IMR-90 (cell line): ENCODE results near the gene NADSYN1. TPM values are rescaled to one million over a fixed set of nuclear protein-coding genes. Genes with fewer than 3 reads are reported as not detected.

Source experiments
- ATAC-seq: fragments of 200-7000 bp; cut with Tn5 transposase; 2 replicates; pipeline ENCODE4 v1.9.1; 2020; ENCODE audit warnings: low read depth, mild to moderate bottlenecking, moderate library complexity
- BruUV-seq: library from RNA; stranded (reverse); fragments of 400-500 nt; replicated peaks from 2 replicates; lab custom pipeline; 2021; lab: Mats Ljungman, UMichigan
- CTCF ChIA-PET: fragments of 300-600 bp; formaldehyde crosslinking; extraction: SDS; loops from one replicate; lab custom pipeline; 2021; ENCODE audit warnings: antibody characterized with exemption; lab: Yijun Ruan, JAX
- POLR2A ChIA-PET: fragments of 300-600 bp; sonication (Branson Sonifier 250); formaldehyde crosslinking; loops from one replicate; lab custom pipeline; 2022; ENCODE audit warnings: antibody characterized with exemption; ENCODE audit not compliant: unreplicated experiment; lab: Charles Lee
- DNase-seq: peaks from one replicate; pipeline ENCODE4 v3.0.0; 2013
- H2AFZ ChIP-seq: replicated peaks from 2 replicates; pipeline ENCODE3; 2013; ENCODE audit warnings: low read length, mild to moderate bottlenecking; ENCODE audit not compliant: poor library complexity
- H2AK5ac ChIP-seq: 2 replicates; pipeline ENCODE4 v1.6.1; 2013; ENCODE audit warnings: low read depth, low read length, inconsistent platforms
- H2AK9ac ChIP-seq: replicated peaks from 2 replicates; pipeline ENCODE3; 2013; ENCODE audit warnings: mild to moderate bottlenecking, low read depth, low read length, moderate library complexity; ENCODE audit not compliant: poor library complexity
- H2BK120ac ChIP-seq: 2 replicates; pipeline ENCODE4 v1.6.1; 2013; ENCODE audit warnings: low read depth, low read length, inconsistent platforms
- H2BK15ac ChIP-seq: 3 replicates; pipeline ENCODE4 v1.6.1; 2013; ENCODE audit warnings: low read depth, low read length, inconsistent platforms
- H2BK20ac ChIP-seq: 2 replicates; pipeline ENCODE4 v1.6.1; 2013; ENCODE audit warnings: low read depth, mild to moderate bottlenecking, inconsistent platforms, low read length, moderate library complexity
- H2BK5ac ChIP-seq: 2 replicates; pipeline ENCODE4 v1.6.1; 2013; ENCODE audit warnings: mild to moderate bottlenecking, low read depth, low read length, inconsistent platforms; ENCODE audit not compliant: poor library complexity, severe bottlenecking
- H3K14ac ChIP-seq: replicated peaks from 2 replicates; pipeline ENCODE4 v1.6.1; 2013; ENCODE audit warnings: low read depth, low read length, inconsistent platforms
- H3K18ac ChIP-seq: 2 replicates; pipeline ENCODE4 v1.6.1; 2013; ENCODE audit warnings: low read depth, low read length, control low read depth
- H3K23ac ChIP-seq: 2 replicates; pipeline ENCODE4 v1.6.1; 2013; ENCODE audit warnings: low read depth, low read length, inconsistent platforms
- H3K27ac ChIP-seq: 2 replicates; pipeline ENCODE4 v1.5.1; 2013; ENCODE audit warnings: mild to moderate bottlenecking, control low read depth, low read length; ENCODE audit not compliant: insufficient read depth
- H3K27me3 ChIP-seq: 2 replicates; pipeline ENCODE4 v1.6.1; 2013; ENCODE audit warnings: low read length; ENCODE audit not compliant: control insufficient read depth, insufficient read depth
- H3K36me3 ChIP-seq: 2 replicates; pipeline ENCODE4 v1.6.1; 2013; ENCODE audit warnings: low read length, mixed read lengths; ENCODE audit not compliant: control insufficient read depth, insufficient read depth
- H3K4ac ChIP-seq: 2 replicates; pipeline ENCODE4 v1.6.1; 2013; ENCODE audit warnings: low read depth, low read length, inconsistent platforms
- H3K4me1 ChIP-seq: 2 replicates; pipeline ENCODE4 v1.6.1; 2013; ENCODE audit warnings: low read length, mixed read lengths; ENCODE audit not compliant: control insufficient read depth, insufficient read depth
- H3K4me2 ChIP-seq: 2 replicates; pipeline ENCODE4 v1.6.1; 2013; ENCODE audit warnings: low read depth, mild to moderate bottlenecking, control low read depth, low read length, moderate library complexity
- H3K4me3 ChIP-seq: 2 replicates; pipeline ENCODE4 v1.5.1; 2013; ENCODE audit warnings: low read depth, mild to moderate bottlenecking, control low read depth, low read length, moderate library complexity; ENCODE audit not compliant: insufficient read depth
- H3K56ac ChIP-seq: 2 replicates; pipeline ENCODE4 v1.6.1; 2013; ENCODE audit warnings: low read length, inconsistent platforms; ENCODE audit not compliant: insufficient read depth; ENCODE audit errors: extremely low read depth
- H3K79me1 ChIP-seq, 2 experiments: 2 replicates each; pipeline ENCODE4 v1.6.1; 2013; ENCODE audit warnings: low read length in 2 of 2, inconsistent platforms in 1 of 2, low read depth in 1 of 2
- H3K9ac ChIP-seq: 2 replicates; pipeline ENCODE4 v1.6.1; 2013; ENCODE audit warnings: low read depth, low read length, control low read depth
- H3K9me1 ChIP-seq: 2 replicates; pipeline ENCODE4 v1.6.1; 2013; ENCODE audit warnings: low read length, inconsistent platforms; ENCODE audit not compliant: insufficient read depth
- H3K9me3 ChIP-seq: 2 replicates; pipeline ENCODE4 v1.6.1; 2013; ENCODE audit warnings: low read length; ENCODE audit not compliant: control insufficient read depth, insufficient read depth
- H4K20me1 ChIP-seq: 2 replicates; pipeline ENCODE4 v1.6.1; 2013; ENCODE audit warnings: low read length, inconsistent platforms; ENCODE audit not compliant: insufficient read depth
- H4K5ac ChIP-seq: 2 replicates; pipeline ENCODE4 v1.6.1; 2013; ENCODE audit warnings: mild to moderate bottlenecking, low read depth, low read length, control low read depth
- H4K8ac ChIP-seq, 2 experiments: 2 replicates each; pipeline ENCODE4 v1.6.1; 2013; ENCODE audit warnings: low read depth in 2 of 2, low read length in 2 of 2, control low read depth in 1 of 2, inconsistent platforms in 1 of 2
- H4K91ac ChIP-seq: 2 replicates; pipeline ENCODE4 v1.6.1; 2013; ENCODE audit warnings: low read depth, low read length, inconsistent platforms; ENCODE audit not compliant: insufficient read depth
- CTCF ChIP-seq: conservative IDR thresholded peaks from 2 replicates; pipeline ENCODE4 v1.5.1; 2012; ENCODE audit warnings: mild to moderate bottlenecking, low read depth, low read length, improper control_type of control experiment
- ELK1 ChIP-seq: fragments of 150-350 bp; IDR thresholded peaks from 2 replicates; pipeline ENCODE4 v1.6.1; 2016; ENCODE audit warnings: low read depth, mild to moderate bottlenecking, low read length, moderate library complexity, borderline replicate concordance
- MAZ ChIP-seq: IDR thresholded peaks from 2 replicates; pipeline ENCODE4 v1.6.1; 2012; ENCODE audit warnings: low read depth, mild to moderate bottlenecking, low read length, improper control_type of control experiment, moderate library complexity, borderline replicate concordance
- RAD21 ChIP-seq: IDR thresholded peaks from 2 replicates; pipeline ENCODE4 v1.6.1; 2012; ENCODE audit warnings: low read length, improper control_type of control experiment
- RCOR1 ChIP-seq: IDR thresholded peaks from 2 replicates; pipeline ENCODE4 v1.6.1; 2012; ENCODE audit warnings: mild to moderate bottlenecking, low read length, improper control_type of control experiment; ENCODE audit not compliant: insufficient replicate concordance
- whole genome bisulfite sequencing, 2 experiments: methylation state at CpG; one replicate each; pipeline versions ENCODE4 v1.1.5 to v1.1.7; 2013; ENCODE audit warnings: missing lambda C conversion rate in 2 of 2; ENCODE audit not compliant: insufficient read length in 1 of 2; ENCODE audit errors: extremely low coverage in 2 of 2; 5-methylcytosine and 5-hydroxymethylcytosine counted together
- dilution Hi-C: fragments of 300-500 bp; cut with HindIII; formaldehyde crosslinking; loops from one replicate; pipeline ENCODE4 v1.14.3; 2018; ENCODE audit warnings: low sequenced_read_pairs; ENCODE audit not compliant: unreplicated experiment
- in situ Hi-C: fragments of 300-500 bp; cut with MboI; formaldehyde crosslinking; loops from 3 replicates; pipeline ENCODE4 v1.14.3; 2019; ENCODE audit warnings: low sequenced_read_pairs, inconsistent platforms, mixed read lengths
- intact Hi-C: fragments of 100-400 bp; cut with micrococcal nuclease; formaldehyde crosslinking; loops from 2 replicates; pipeline ENCODE4 v1.10.0; 2022
- polyA plus RNA-seq, 3 experiments: library from polyadenylated mRNA; depleted of rRNA; stranded (reverse); fragments of >200 nt; gene quantifications; 2 replicates each; pipeline ENCODE4 v1.2.3, GENCODE V29; 2012; ENCODE audit warnings: low replicate concordance in 1 of 3
- total RNA-seq: library from RNA; depleted of rRNA; stranded (reverse); fragments of >200 nt; gene quantifications from 2 replicates; pipeline ENCODE4 v1.2.3, GENCODE V29; 2012

The NADSYN1 gene
- total and polyA plus RNA-seq, 2 of the 4 experiments (the other 2 are of a cell fraction): 69.5 to 70.4 TPM

- H3K18ac ChIP-seq: no peak overlapping the region
- H3K4me1 ChIP-seq: no peaks in the 10 kb centered on the region
- no peaks in the 10 kb centered on the region for H3K36me3 ChIP-seq
- no peak for TF ChIP-seq RCOR1
- no peak for TF ChIP-seq CTCF
- no peak for TF ChIP-seq ELK1
- TF ChIP-seq RAD21: no peak
- TF ChIP-seq MAZ: no peak
- no peaks in the 10 kb centered on the region for H3K9me1 ChIP-seq
- no CpG with 5 or more reads among the region's 7 CpGs for WGBS, 2 experiments
- H3K14ac ChIP-seq: no peak overlapping the region
- no peaks in the 10 kb centered on the region for H3K9me3 ChIP-seq
- H2BK5ac ChIP-seq: no peak overlapping the region
- BruUV-seq: no TSS peak
- H3K4me3 ChIP-seq: no peak overlapping the region
- H2AFZ ChIP-seq: no peak overlapping the region
- DNase-seq (no peak), ATAC-seq (no peak)
- in situ Hi-C loops: no loop called here
- ChIA-PET POLR2A (interaction anchor here (0.6 kb wide), 1 partner anchor 184 kb away, joined by 3 read pairs; no protein-coding TSS in a partner anchor), CTCF (interaction anchor here (0.6 kb wide), 1 partner anchor 14 kb away, joined by 3 read pairs; no protein-coding TSS in a partner anchor)
- H4K20me1 ChIP-seq: no peaks in the 10 kb centered on the region
- intact Hi-C loops: loop anchor here (10.0 kb wide), 1 partner anchor 298 kb away; no protein-coding TSS in a partner anchor
- no peak overlapping the region for H4K91ac ChIP-seq
- no peak overlapping the region for H2AK9ac ChIP-seq
- no peak overlapping the region for H3K56ac ChIP-seq
- no peaks in the 10 kb centered on the region for H3K79me1 ChIP-seq
- H3K9ac ChIP-seq: no peak overlapping the region
- no peak overlapping the region for H3K27ac ChIP-seq
- no peak overlapping the region for H4K8ac ChIP-seq
- no peak overlapping the region for H2BK15ac ChIP-seq
- no peak overlapping the region for H3K4me2 ChIP-seq
- dilution Hi-C loops: no loop called here
- no peak overlapping the region for H2BK120ac ChIP-seq
- peaks cover 21% of the 10 kb centered on the region for H3K27me3 ChIP-seq
- H4K5ac ChIP-seq: no peak overlapping the region
- no peak overlapping the region for H3K4ac ChIP-seq
- no peak overlapping the region for H3K23ac ChIP-seq
- no peak overlapping the region for H2AK5ac ChIP-seq
- H2BK20ac ChIP-seq: no peak overlapping the region
Measured at GRCh38 chr11:71423181-71423790, 29.7 kb upstream of the NADSYN1 start.
